DMS53 treated with DMSO at 0.1 percent for 48 hours (cell line): Measurements from ENCODE around the gene VGLL3.
A peak's percentile ranks its signal among the peaks of the same experiment; 100 is the strongest.
"Not testable (repeated sequence)": the region's sequence is repeated elsewhere in the genome, so short reads cannot be mapped to it uniquely, and the experiment has no call there.

Source experiments
- DNase-seq: peaks from one replicate; lab custom pipeline; 2025; ENCODE audit not compliant: unreplicated experiment; lab: John Stamatoyannopoulos, UW

The VGLL3 gene

DNA sequence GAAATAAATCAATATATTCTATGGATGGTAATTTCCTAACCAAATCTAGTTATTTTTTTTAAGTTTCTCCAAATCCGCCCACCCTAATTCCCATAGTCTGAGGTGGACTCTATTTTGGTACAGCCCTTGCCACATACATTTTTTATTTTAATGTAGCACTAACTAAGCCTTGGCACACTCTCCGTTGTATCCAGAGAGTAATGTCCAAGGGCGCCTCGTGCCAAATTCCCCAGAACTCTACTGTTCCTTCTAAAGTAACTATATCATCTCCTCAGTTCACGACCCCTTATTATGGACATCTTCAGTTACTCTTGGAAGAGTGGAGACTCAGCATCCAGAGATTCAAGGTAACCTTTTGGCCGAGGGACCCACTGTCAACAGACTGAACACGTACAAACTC is 1.3 kb downstream of the VGLL3 start:
- DNase-seq: no peak

DNA sequence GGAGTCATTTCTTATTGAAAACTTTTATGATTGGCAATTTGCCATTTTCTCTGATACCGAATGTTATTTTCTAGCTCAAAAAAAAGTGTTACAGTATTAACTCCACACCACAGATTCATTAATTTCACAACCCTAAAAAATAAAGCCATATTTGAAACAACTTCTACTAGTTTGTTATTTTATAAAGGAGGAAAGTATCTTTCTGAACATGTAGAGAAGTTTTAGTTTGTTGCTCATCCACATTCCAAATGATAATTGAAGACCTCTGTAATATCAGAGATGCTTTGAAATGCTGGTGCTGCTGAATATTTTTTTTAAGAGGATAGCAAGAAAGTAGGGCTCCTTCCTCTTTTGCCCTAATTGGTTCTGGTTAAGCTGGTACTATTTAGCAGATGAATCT is 1.9 kb downstream of the VGLL3 start:
- no peak for DNase-seq

DNA sequence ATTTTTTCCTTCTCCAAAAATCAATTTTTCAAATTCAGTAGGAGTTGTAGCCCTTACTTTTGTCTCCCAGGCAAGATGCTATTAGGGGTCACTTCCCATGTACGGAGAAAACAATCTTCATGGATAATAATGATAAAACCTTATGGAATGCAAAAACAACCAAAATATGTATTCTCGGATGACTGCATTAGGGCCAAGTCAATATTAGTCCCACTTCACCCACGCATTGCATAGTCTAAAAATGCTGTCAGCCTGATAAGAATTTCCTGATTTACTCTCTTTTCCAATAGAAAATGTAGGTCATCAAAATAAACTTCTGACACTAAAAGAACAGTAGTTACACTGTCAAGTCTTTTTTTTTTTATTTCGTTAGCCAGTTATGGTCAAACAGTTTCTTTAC is 2.7 kb downstream of the VGLL3 start:
- DNase-seq: no peak

DNA sequence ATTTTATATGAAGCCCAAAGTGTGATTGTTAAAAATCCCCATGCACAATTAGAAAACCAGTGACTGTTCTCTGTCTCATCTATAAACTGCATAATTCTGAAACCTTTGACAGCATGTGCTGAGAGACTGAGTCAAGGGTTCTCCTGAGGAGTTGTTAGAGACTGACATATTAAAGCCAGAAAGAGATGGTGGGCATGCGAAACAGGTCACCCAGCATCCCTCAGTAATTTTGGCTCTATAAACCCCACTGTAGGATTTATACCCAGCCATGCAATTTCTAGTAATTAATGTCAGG is 3.6 kb downstream of the VGLL3 start:
- no peak for DNase-seq

DNA sequence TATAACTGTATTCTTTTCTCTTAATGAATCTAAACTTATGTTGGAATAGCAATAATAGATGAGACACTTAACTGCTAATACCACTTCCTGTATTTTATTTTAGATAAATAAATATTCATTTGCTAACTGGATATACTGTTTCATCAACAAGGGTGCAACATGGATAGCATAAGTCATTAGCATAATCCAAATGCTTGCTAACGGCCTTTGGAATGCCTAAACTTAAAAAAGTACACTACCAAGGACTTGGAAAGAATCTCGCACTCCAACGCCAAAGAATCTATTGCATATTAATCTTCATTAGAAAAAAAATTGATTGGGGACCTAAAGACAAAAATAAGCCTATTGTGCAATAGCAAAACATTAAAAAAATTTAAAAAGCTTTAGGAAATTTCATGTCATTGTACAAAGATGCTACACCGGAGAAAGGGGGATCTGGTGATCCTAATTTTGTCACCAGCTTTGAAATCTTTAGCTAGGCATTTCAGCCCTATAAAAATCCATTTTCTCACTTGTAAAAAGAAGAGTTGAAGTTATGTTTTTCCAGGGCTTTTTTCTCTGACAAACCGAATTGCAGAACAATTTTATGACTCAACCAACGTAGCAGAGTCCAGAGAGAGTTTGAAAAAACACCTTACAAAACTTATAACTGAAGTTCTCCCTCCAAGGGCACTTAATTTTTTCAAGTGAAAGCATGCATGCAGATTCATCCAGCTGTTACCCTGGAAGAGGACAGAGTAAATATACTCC is 4.1 kb downstream of the VGLL3 start:
- DNase-seq: no peak

DNA sequence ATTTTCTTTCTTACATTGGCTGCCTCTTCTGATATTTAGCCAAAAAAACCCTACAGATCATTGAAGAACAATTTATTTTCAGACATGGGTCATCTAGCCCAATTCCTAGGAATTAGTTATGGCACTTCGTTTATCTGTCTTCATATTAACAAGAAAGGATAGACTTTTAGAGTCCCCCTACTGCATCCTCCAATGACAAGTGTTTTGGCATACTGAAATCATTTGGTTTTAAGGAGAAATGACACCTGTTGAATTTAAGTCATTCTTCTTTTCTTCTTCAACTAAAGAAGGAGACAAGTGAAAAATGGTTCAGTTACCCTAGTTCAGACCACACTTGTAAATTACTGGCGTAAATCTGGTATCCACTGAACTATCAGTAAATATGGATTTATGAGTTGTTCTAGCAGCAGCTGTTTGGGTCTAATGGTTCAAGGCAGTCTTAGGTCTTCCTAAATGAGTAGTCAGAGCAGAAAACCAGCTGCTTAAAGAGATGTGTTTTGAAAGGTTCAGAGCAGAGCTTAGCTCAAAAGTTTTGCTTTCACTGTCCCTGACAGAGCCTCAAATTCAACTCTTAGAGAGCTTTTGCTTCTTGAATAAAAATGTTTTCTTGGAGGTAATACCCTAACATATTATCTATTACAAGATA is 5.6 kb downstream of the VGLL3 start:
- no peak for DNase-seq

DNA sequence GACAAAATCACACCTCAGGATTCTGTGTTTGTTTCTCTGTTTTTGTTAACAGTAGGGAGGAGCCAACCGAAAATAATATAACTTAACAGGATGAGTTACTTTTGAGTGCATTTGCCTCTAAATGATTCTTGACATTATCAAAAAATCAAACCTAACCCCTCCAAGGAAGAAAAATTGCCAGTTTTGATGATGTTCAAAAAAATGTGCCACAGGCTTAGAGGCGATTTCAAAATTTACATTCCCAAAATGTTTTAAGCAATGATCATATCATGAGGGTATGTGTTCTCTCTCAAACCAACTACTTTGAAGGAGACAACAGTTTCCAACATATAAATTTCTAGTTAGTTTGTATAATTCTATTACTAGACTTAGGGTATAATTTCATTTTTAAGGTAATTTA is 6.7 kb downstream of the VGLL3 start:
- no peak for DNase-seq

DNA sequence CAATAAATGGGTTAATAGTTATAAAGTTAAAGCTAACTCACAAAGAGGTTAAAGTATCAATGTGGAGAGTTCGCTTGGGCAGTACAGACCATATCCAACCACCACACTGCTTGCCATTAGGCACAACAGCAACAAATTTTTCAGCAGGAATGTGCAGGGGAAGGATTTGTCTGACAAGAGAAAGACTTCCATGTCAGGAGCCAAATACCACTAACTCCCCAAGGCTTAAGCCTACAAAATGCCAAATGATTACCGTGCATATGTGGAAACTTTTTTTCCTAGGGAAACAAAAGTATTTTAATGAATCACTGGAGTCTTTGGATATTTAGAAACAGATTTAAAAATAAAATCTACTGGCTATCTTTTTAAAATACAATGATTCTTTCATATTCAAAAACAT is 8.1 kb downstream of the VGLL3 start:
- no peak for DNase-seq

DNA sequence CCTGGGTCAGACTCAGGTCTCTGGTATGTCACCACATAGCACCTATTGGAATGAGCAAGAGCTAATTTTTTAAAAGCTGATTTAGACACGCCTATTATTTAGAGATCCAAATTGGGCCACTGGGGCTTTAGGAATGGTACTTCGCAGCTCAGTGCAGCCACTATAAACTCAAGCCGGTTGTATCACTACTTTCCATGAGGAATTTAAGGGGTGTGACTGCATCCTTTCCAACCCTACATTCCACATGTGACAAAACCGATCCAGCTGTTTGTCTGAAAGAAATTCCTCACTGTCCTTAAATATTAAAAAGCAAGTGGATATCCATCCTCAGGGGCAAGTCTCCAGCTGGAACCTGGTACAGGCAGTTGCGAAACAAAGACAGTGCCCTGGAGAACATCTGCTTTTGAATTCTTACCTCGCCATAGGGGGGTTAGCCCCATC is 12.8 kb downstream of the VGLL3 start:
- no peak for DNase-seq

DNA sequence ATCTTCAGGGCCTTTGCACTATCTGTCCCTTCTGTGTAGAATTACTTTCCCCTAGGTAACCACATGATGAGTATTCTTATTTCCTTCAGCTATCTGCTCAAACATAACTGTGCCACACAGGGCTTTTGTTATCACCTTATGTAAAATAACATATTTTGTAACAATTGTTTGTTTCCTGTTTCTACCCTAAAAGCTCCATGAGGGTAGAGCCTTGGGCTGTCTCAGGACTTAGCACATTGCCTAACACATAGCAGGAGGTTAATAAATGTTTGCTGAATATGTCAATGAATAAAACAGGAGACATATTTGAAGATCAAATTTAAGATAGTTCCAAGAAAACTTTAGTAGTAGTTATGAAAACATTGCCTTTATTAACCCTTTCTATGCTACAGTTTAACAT is 14.7 kb downstream of the VGLL3 start:
- DNase-seq: no peak

DNA sequence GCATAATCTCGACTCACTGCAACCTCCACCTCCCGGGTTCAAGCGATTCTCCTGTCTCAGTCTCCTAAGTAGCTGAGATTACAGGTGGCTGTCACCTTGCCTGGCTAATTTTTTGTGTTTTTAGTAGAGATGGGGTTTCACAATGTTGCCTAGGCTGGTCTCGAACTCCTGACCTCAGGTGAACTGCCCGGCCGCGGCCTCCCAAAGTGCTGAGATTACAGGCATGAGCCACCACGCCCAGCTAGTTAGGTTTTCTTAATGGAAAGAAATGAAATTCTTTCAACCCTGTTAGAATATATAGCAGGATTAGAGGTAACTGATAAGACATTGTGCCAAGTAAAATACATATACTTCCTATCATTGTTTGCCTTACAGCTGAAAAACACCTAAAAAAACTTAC is 16.8 kb downstream of the VGLL3 start:
- DNase-seq: not testable (repeated sequence)

DNA sequence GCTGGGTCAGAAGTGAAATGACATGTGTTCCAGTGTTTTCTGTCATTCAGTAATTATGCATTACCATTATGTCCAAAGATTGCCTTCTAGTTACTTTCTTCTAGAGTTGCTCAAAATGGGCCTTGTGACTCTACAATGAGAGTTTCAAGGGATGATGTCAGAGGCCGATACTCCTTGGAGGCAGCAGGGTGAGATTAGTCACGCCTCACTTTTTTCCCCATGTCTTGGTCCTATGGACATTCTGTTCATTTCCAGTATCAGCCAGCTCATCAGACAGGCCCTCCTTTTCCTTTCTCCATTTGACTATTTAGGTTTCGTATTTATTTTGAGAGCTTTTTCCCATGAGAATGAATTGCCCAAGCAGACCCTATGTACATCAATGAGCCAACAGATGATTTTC is 17.5 kb downstream of the VGLL3 start:
- no peak for DNase-seq

DNA sequence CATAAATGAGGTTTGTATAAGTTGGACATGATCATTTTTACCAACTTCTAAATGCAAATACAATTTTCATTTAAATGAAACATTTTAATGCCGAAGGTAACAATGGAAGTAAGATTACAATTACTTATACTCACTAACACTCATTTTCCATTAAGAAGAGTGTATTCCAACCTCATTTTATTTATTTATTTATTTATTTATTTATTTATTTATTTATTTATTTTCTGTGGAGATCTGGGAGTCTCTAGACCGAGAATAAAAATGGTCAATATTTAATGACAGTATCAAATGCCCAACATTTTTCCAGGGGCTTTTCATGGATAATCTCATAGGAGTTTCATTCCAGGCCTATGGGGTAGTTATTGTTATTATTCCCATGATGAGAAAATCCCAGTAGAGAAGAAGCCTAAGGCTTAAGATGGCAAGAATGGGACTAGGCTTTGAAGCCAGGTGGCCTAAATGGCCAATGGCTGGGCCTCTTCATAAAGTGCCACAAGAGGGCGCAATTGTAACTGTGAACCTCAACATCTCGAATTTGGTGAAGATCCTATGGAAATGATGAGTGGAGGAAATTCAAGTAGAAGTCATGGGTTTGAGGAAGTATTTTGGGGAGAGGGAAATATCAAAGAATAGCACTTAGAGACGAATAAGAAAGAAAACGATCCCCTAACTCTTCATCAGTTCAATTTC is 21.3 kb downstream of the VGLL3 start:
- peak; percentile 30 for DNase-seq

DNA sequence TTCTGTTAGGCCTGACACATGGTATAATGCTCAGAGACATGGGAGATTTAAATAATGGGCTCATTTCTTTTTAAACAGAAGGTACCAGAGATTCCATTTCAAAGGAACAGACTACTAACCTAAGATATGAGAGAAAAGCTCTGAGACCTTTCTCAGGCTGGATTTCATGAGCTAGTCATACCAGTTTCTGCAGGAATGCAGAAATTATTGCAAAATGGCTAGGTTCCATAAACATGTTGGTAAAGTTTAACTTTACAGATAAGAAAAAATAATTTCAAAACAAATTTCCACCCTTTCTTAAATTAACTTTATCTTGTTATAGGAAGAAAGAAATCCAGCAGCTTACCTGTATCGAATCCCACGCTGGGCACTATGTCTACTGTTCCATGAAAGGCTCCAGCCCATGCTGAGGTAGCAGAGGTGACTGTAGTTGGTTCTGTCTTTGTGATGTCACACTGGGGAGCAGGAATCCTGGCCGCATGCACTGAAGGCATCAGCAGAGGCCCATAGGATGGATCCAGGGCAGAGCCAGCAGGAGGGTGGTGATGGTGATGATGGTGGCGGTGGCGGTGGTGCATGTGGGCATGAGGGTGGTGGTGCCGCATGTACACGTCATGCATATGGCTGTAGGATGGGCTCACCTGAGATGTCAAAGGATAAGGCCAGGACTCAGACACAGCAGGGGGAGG is 22.6 kb downstream of the VGLL3 start:
- DNase-seq: no peak

DNA sequence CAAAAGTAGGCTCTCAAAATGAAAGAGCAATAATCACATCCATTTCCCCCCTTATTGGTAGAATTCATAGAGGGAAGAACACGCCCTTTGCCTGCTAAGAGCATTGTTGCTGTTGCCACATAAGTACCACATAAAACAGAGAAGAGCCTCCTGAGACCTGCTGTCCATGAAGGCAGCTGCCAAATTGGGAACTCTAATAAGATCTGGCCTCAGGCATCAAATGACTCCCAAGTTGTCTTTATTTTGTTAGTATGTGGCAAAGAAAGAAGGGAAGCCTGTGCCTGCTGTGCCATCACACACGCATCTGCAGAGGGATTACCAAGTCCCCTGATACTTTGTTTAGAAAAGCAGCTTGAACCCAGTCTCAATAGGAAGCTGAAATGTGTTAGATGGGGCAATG is 23.9 kb downstream of the VGLL3 start:
- DNase-seq: no peak

DNA sequence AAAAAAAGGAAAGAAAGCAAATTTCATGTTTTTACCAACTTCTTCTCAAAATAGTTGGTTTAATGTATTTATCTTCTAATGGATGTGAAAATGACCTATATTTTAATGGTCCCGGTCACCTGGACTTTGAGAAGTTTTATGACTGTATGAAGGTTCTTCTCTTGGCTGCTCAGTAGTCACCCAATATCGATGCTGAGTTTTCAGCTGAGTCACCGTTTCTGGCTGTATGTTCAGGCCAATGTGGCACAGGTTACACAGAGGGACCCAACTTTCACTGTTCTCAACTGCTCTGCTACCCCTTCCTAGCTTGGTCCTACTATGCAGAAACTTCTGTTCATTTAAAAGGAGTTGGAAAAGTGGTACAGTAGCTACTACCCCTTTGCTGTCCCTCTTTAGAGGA is 25.8 kb downstream of the VGLL3 start:
- no peak for DNase-seq

DNA sequence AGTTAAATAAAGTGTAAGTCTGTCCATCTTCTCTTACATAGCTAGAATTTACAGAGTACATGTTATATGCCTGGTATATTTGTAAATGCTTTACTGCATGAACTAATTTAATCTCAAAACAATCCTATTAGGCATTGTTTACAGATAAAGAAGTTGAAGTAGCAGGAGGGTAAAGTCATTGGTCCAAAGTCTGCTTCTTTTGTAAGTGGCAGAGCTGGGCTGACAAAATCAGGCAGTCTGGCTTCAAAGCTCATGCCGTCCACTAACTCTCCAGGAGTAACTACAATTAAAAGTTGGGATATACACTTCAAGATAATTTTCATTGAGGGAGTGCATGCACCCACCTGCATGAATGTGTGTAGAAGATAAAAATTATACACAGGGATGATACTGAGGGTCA is 27.3 kb downstream of the VGLL3 start:
- DNase-seq: no peak

DNA sequence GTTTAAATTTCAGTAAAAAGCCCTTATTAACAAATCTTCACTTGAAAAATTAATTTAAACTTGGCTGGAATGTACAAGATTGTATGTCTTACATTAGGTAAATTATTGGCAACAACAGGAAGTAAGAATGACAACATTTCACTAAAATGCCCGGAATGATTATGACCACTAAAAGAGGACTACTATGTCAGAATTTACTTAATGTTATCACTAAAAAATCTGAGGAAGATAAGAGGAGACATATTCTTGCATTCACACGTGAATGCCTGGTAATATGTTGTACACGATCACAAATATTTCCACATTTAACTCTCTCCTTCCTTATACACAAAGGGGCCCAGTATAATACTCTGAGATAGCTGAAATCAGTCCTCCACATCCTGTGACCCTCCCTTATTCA is 29.7 kb downstream of the VGLL3 start:
- DNase-seq: no peak

DNA sequence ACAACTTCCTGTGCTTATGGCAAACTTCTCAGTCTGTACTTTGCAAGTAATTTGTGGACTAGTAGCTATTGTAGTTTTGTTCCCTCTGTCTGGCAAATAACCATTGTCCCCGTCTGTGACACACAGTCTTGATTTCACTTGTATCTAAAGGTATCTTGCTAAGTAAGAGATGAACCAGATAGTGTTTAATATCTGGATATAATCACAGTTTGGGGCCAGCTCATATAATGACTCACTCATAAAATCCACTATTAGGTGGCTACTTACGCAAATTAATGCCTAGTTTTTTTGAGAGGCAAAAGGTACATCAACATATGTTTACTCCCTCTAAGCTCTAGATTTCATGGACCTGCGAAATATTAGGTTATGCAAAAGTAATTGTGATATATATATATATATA is 30.4 kb downstream of the VGLL3 start:
- no peak for DNase-seq

DNA sequence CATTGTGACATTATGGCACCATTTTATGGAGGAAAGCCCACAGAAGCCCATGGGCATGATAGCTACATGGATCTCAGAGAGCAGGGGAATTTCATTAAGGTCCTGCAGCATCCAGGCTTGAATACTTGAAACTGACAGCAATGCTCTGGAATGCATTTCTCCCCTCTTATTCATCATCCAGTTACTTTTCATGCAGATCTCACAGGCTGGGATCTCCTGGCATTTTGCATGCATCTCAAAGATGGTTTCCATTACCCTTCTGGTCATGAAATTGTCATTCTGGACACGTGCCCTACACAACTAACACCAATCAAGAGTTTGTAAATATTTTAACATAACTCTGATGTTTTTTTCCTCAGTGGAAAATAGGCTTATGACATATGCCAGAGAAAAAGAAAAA is 32.4 kb downstream of the VGLL3 start:
- no peak for DNase-seq

DNA sequence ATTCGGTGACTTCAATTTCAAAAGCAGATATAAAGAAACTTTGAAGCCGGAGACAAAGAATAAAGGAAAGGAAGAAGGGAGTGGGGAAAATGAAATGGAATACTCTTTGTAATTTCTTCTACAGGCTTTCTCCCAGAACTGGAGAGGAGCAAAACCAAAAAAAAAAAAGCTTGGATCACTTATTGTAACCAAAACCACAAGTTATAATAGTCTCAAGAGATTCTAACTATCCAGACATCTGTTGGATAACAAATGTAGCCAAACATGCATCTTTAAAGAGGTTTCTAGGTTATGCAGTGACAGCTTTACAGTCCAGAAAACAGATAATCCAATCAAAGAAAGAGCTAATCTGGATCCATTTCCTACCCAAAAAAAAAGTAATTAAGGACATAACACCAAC is 36.2 kb downstream of the VGLL3 start:
- no peak for DNase-seq

DNA sequence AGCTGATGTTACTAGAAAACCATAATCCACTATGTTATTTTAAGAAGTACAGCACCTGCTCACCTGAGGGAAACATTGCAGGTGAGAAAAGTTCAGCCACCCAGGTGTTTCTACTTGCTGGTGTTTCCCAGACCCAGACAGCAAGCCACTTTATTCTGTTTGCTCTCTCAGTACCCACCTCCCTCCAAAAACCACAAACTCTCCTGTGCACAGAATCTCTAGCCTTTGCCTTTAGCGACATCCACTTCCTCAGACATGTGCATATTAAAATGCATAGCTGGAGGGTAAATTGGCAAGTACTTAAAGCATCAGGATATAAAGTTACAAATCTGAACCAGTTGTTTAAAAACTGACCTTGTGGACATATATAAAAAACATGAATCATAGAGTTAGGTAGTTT is 36.7 kb downstream of the VGLL3 start:
- DNase-seq: no peak
